GM18507 (cell line): ENCODE measurements around the gene NFXL1.

Source experiments
- DNase-seq: peaks from one replicate; pipeline ENCODE4 v3.0.0; 2011; ENCODE audit warnings: low read depth; ENCODE audit not compliant: insufficient read length; ENCODE audit errors: extremely low spot score
- FAIRE-seq: peaks from 2 replicates; lab custom pipeline; 2011; peaks lifted over from hg19 to GRCh38; lab: Jason Lieb, UNC

NFXL1 gene

DNA sequence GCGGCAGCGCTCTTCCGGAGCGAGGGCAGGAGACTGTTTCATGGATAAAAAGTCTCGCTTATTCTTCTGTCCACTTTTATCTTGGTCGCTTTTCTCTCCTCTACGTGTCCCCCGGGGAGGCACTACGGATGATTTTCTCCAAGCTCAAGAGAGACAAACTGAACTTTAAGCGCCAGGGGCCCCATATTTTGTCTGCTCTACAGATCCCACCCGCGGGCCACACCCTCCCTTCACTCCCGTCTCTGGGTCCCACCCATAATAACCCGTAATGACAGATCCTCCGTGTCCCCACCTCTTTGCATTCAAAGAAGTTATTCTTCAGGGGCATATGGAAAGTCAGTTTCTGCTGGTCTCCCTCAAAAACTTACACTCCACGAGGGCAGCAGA, 76.5 kb downstream of the NFXL1 start, which contains the start of gene CORIN:
CORIN (minus strand) TSS at position 160 of the 387 bp plus-strand sequence; CDS start at position 42, 118 bp downstream.
- FAIRE-seq (no peak), DNase-seq (no peak)

DNA sequence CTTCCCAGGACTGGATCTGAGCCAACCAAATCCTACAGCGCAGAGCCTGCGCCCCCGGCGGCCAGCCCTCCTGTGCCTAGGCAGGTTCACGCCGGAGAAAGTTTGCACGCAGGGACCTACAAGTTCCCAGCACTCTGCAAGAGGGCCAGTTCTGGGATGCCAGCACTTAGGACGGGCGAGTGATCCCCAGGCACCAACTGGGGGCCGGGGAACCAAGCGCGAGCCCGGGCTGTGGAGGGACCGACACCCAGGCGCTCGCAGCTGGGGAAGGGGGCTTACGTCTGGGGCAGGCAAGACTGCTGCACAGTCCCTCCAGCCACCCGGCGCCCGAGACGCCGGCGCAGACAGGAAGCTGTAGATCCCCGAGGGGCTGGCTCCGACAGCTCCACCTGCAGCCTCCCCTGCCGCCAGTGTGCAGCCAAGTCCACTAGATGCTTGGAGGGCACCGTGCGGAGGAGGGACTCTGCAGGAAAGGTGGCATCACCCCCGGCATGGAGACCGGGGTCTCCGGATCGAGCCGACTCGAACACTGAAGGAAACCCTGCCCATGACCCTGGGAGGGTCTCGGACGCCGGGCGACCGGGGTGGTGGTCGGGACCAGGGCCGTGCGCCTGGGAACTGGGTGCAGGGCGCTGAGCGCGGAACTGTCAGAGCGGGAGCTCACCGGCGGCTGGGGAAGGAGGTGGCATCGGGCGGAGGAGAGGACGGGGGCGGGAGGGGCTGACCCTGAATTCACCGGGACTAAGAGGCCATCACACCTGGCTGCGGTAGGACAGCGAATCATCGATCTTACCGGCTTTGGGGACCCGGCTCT, 77.1 kb downstream of the NFXL1 start:
- no peak for DNase-seq
- peak; percentile 71 for FAIRE-seq

DNA sequence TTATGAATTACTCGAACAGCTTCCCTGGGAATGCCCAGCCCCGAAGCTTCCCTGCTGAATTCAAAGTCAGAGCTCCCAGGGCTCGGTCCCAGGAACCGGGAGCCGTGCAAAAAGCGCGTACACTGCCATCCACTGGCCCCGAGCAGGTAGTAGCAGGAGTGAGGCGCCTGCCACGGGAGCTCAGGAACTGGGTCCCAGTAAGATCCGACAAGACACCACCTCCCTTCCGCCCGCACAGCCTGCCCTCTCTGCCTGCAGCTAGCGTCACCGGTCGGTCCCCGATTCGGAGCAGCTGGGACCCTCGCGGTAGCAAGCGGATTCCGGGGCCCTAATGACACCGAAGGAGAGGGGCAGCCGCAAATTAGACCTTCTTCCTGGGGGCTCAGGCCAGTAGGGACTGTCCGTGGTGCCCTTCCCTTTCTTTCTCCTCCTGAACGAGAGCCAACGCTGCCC, 77.7 kb downstream of the NFXL1 start:
- DNase-seq (peak; percentile 43), FAIRE-seq (peak; percentile 80)

DNA sequence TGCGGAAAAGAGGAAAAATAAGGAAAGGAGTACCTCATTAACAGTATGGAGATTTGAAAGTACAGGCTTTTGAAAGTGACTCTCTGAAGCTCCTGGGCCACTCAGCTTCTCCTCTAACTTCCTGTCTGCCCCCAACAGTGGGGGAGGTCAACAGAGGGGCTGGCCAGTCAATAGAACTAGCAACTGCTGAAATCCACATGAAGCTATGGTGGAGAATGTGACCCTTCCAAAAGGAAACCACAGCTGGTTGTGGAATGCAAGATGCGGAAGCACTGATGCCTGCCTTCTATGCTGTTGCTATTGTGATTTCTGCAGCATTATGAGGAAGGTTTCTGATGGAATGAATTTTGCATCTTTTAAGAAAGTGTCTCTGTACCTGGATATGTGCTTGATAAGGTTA, 78.9 kb downstream of the NFXL1 start:
- DNase-seq = no peak
- no peak for FAIRE-seq

DNA sequence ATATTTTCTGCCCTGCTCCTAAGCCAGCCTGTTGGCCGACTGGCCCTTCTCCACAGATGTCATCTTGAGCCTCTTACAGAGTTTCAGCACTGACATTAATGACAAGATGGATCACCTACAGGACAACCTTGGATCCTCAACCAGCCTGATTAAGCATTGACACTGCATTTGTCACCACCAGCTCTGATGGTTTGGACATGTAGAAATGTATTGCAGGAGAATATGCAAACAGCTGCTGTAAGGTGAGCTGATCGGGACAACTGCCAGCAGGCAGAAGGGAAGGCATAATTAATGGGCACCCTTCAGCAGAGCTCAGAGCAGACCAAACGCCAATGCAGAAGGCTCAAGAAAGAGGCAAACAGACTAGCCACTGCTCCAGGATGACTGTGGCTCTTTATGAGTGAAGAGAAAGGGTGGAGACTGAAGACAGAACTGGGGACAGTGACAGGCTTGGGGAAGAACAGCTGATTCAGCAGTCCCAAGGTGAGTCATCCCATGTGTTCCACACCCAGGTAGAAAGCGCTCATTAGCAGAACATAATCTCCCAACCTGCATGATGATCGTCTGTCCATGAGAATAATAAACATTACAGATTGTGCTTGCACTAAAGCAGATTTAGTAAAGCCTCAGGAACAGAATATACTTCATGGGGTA, 83.2 kb downstream of the NFXL1 start:
- FAIRE-seq = no peak
- no peak for DNase-seq

DNA sequence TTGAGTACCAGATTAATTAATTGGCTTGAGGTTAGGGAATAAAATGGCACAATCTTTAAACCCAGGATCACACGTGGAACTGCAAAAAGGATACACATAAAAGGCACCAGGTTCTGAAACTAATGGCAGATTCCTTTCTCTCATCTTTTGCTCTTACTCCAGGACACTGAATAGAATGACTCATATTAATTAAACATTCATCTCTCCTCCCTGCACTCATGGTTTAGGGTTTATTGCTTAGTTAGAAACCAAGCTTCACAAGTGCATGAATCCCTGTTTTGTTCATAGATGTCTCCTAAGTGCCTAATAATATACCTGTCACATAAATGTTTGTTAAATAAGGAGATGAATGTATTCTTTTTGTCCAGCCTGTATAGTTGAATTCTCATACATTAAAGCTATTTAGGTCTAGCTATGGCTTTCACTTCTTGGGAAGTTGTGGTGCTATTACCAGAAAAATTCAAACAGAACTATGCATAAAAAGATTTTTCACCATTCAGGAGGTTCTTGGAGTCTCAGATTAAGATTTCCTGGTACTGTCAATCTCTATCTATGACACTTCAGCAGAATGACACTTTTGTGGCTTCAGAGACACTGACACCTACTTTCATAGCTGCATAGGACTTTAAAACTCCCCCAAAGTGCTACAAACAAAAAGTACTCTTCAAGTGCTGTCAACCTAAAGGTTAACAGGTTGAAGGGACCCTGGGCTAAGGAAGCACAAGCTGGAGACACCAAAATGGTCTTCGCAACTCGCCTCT, 83.9 kb downstream of the NFXL1 start:
- no peak for FAIRE-seq

DNA sequence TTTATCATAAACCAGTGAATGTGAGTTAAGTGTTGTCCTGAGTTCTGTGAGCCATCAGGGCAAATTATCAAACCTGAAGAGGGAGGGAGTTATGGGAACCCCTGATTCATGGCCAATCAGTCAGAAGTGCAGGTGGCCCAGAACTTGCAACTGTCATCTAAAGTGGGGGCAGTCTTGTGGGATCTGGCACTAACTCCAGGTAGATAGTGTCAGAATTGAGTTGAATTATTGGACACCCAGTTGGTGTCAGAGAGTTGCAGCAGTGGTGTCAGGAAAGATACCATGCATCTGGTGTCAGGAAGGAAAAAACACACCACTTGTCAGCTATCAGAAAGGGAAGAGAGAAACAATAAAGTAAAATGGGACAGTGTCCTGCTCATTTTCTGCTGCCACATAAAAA, 84.9 kb downstream of the NFXL1 start:
- FAIRE-seq (no peak), DNase-seq (no peak)

More for the DNA sequence above, 83.9 kb downstream of the NFXL1 start:
- DNase-seq = no peak

DNA sequence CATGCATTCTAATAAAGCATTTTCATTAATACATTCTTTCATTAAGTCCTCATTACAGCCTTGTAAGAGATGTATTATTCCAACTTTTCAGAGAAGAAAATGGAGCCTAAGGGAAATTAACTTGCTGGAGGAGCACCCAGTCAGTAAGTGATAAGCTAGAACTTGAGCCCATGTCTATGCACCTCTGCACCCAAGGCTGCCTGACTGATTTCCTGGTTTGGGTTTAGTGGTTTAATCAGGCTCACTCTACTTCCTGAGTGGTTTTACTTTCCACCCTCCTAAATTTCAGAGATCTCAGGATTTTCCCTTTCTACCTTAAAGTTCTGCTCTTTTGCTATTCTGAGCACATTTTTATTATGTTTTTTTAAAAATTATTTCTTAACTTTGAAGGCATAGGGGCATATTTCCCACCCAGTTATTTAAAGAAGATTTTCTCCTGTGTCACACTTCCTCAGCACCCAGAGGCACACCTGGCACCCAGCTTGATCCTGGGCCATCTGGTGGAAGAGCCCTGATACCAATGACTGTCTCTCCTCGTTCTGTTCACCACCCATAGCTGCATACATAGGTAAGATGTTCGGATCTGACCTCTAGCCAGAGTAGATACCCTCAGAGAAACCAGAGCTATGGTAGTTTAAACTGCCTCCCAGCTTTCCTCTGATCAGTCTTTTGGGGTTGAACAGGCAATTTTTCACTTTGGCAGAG, 86.9 kb downstream of the NFXL1 start:
- DNase-seq = no peak

DNA sequence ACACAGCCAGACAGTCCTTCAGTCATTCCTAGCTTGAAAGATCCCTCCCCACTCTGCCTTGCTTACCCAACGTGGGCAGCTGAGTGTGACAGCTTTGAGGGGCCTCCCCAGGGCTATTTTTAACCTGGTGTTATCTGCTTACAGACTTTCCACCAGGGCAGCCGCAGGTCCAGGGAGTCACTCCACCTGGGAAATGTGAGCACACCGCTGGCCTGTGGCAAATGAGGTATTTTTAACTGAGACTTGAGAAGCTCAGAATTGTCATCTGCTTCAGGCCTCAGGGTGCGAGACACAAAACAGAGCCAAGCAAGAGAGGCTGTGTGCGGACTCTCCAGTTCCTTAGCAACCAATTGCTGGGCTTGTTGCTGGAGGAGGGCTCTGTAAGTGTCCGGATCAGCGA, 89.5 kb downstream of the NFXL1 start:
- no peak for DNase-seq
- no peak for FAIRE-seq

More for the DNA sequence above, 86.9 kb downstream of the NFXL1 start:
- no peak for FAIRE-seq

DNA sequence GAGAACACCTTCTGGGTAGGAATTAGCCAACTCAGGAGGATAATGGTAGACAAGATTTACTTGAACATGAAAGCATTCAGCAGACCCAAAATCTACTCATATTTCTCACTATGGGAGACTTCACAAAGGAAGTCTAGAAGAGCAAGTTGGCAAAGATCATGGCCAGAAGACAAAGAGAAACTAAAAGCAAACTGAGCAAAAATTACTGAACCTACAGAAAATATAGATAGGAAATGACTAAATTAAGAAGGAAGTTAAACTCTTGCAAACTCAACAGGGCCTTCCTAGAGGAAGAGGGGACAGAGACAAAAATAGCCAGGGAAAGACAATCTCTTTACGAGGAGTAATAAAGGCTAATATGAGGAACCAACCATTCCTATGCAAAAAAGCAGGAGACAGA, 95.2 kb downstream of the NFXL1 start:
- DNase-seq (no peak), FAIRE-seq (no peak)

DNA sequence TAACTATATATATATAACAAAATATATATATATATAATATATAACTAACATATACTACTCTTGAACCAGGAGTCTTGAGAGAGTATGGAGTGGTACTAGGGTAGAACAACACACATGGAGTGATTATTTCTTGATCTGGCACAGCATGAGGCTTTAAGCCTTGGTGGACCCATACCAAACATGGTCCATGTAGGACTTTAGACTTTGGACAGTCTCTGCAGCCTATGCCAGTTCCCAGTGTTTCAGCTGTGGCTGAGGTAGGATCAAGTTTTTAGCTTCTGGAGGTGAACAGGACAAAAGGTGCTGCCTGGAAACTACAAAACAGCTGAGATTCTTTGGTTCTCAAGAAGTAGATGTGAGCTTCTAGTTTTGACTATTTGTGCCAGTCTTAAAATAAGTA, 97.1 kb downstream of the NFXL1 start:
- DNase-seq (no peak), FAIRE-seq (no peak)

DNA sequence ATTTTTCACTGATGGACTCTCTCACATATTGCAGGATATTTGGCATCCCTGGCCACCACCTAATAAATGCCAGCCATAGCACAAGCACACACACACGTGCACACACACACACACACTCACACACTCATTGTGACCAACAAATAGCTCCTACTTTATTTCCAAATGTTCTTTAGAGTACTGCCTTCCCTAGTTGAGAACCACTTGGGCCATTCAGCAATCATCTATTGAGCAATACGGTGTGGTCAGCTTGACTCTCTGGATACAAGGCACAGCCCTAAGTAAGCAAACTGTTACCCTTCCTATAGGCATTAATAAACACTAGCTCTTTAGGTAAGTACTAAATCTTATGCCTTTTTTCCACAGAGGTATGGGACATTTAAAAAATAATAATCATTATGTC, 97.6 kb downstream of the NFXL1 start:
- no peak for FAIRE-seq
- DNase-seq = no peak

DNA sequence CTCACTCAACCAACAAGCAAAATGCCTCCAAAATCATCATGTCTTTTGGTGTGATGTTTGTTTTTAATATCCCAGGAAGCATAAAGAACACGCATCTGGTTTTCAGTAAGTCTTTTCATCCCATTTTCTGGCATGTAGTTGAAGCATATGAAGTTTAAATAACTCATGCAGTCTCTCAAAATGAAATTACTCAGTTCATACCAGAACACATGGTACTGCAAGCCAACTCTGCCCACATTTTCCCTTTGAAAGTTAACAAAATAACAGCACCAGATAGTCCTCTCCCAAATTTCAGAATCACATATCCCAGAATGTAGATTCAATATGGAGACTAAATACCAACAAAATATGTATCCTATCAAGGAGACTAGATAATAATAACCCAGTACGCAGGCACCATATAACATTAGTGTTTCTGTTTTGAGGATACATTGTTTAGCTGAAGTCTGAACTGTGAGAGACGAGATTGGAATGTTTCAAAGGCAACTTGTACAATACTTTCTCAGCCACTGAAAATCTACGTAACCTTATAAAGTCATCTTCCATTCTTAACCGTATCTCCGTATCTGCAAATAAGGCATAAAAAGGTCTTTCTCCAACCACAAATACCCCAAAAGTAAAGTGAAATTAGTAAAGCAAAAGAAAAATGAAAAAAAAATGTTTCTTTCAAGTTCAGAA, 99.6 kb downstream of the NFXL1 start:
- DNase-seq (no peak), FAIRE-seq (no peak)

DNA sequence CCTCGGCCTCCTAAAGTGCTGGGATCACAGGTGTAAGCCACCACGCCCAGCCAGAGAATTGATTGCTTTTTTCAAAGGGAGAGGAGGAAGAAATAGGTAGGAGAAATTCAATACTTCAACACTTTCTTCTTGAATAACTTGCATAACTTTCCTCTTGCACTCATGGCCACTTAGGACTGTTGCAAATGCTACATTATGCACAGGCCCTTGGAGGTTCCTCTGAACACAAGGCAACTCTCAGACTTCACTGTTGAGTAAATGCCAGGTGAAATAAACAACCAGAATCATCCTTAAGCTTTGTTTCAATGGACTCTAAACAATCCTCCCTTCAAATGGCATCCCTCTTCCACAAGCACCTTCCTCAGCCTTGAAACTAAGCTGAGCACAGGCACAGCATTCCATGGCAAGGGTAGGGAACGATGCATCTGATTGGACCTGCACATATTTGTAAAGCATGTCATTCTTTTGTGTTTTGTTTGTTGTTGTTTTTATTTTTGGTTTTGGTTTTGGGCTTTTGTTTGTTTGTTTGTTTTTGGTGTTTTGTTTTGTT, 104.7 kb downstream of the NFXL1 start:
- FAIRE-seq (no peak), DNase-seq (no peak)

DNA sequence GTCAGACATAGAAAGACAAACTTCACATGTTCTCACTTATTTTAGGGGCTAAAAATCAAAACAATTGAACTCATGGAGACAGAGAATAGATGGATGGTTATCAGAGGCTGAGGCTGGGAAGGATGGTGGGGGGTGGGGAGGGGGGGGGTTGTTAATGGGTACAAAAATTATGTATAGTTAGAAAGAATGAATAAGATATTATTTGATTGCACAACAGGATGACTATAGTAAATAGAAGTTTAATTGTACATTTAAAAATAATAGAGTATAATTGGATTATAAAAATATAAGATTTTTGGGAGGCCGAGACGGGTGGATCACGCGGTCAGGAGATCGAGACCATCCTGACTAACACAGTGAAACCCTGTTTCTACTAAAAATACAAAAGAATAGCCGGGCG, 109.8 kb downstream of the NFXL1 start:
- DNase-seq (no peak), FAIRE-seq (no peak)

DNA sequence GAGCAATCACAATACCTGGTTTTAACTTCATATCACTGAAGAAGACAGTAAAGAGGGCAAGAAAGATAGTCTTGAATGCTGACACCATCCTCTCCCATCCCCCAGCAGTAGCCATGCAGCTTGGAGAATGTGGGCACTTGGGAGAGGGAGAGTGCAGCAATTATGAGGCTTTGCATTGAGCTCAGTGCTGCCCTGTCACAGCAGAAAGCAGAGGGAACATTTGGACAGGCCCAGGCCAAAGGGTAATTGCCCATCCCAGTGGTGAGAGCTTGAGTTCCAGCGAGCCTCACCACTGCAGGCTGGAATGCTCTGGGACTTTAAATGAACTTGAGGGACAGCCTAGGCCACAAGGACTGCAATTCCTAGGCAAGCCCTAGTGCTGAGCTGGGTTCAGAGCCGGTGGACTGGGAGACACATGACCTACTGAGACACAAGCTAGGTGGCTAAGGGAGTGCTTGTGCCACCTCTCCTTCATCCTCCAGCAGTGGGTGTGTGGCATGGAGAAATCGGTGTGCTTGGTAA, 112.8 kb downstream of the NFXL1 start:
- FAIRE-seq (no peak), DNase-seq (no peak)

DNA sequence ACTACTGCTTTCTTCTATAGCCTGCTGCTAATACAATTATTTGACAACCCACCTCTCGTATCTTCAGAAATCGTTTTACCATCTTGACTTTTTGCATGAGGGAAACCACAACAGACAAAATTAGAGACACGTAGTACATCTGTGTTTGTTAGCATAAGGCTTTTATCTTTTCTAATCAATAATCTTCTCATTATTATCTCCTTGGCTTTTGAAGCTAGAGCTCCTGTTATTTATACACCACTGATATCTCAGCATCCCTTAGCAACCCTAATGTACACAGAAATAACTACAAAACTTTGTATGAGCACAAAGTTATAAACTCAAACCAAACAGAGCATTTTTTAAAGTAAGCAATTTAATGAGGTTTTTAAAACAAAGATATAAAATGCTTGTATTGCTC, 116.2 kb downstream of the NFXL1 start:
- FAIRE-seq = no peak

More for the DNA sequence above, 116.2 kb downstream of the NFXL1 start:
- DNase-seq = no peak
